B cell (primary cell): ENCODE results near the gene CMAS. TPM values are rescaled to one million over a fixed set of nuclear protein-coding genes. Genes with fewer than 3 reads are reported as not detected.

Experiments used
- ATAC-seq: fragments of 200-7000 bp; cut with Tn5 transposase; one replicate; pipeline ENCODE4 v1.10.0; 2021; ENCODE audit warnings: low read depth, mild to moderate bottlenecking, moderate number of reproducible peaks, moderate library complexity
- CTCF ChIA-PET: fragments of 350-600 bp; sonication (Branson Sonifier 250); formaldehyde crosslinking; loops from one replicate; lab custom pipeline; 2021; ENCODE audit warnings: antibody characterized with exemption, inconsistent platforms; lab: Charles Lee
- POLR2A ChIA-PET: fragments of 350-600 bp; sonication (Branson Sonifier 250); formaldehyde crosslinking; loops from one replicate; lab custom pipeline; 2021; ENCODE audit warnings: antibody characterized with exemption; lab: Charles Lee
- DNase-seq: peaks from one replicate; pipeline ENCODE4 v3.0.0; 2013
- H2AFZ ChIP-seq: 2 replicates; pipeline ENCODE4 v1.6.1; 2012; ENCODE audit warnings: mild to moderate bottlenecking, low read depth, low read length; ENCODE audit not compliant: insufficient read depth, poor library complexity, severe bottlenecking
- H3K27ac ChIP-seq, 2 donors: 1 replicate in 1 of 2; 2 replicates in 1 of 2; pipeline ENCODE4 v1.5.1; 2012 to 2013; ENCODE audit warnings: low read length in 2 of 2, mild to moderate bottlenecking in 2 of 2, moderate library complexity in 1 of 2
- H3K27me3 ChIP-seq, 4 experiments: fragments of 200-600 bp in 1 of 4; sonication (generic) in 1 of 4; replicated peaks in 1 of 4; 1 replicate in 2 of 4; 2 replicates in 2 of 4; pipeline versions ENCODE4 v1.6.1 to v1.7.0; 2013 to 2016; ENCODE audit warnings: low read length in 3 of 4, mild to moderate bottlenecking in 2 of 4, mixed read lengths in 1 of 4, moderate library complexity in 1 of 4; ENCODE audit not compliant: insufficient read depth in 4 of 4, control insufficient read depth in 3 of 4; ENCODE audit errors: control extremely low read depth in 1 of 4
- H3K36me3 ChIP-seq, 2 experiments: replicated peaks in 1 of 2; 1 replicate in 1 of 2; 2 replicates in 1 of 2; pipeline versions ENCODE4 v1.6.1 to v1.7.1; 2013; ENCODE audit warnings: low read length in 1 of 2; ENCODE audit not compliant: insufficient read depth in 2 of 2, control insufficient read depth in 1 of 2; ENCODE audit errors: control extremely low read depth in 1 of 2, extremely low read depth in 1 of 2
- H3K4me1 ChIP-seq, 2 donors: fragments of 200-600 bp in 1 of 2; sonication (generic) in 1 of 2; 1 replicate in 1 of 2; 2 replicates in 1 of 2; pipeline versions ENCODE4 v1.5.1 to v1.6.1; 2013 to 2017; ENCODE audit warnings: low read length in 2 of 2; ENCODE audit not compliant: control insufficient read depth in 2 of 2, insufficient read depth in 2 of 2
- H3K4me2 ChIP-seq: replicated peaks from 2 replicates; pipeline ENCODE3; 2012; ENCODE audit warnings: mild to moderate bottlenecking, low read depth, low read length; ENCODE audit not compliant: poor library complexity, severe bottlenecking
- H3K4me3 ChIP-seq, 5 experiments: fragments of 200-600 bp in 1 of 5; sonication (generic) in 1 of 5; 1 replicate in 3 of 5; 2 replicates in 2 of 5; pipeline versions ENCODE4 v1.5.1 to v1.7.0; 2011 to 2016; ENCODE audit warnings: low read length in 4 of 5, mild to moderate bottlenecking in 4 of 5, low read depth in 2 of 5, control low read depth in 1 of 5, moderate library complexity in 1 of 5; ENCODE audit not compliant: insufficient read depth in 1 of 5; ENCODE audit errors: control extremely low read depth in 1 of 5, extremely low read depth in 1 of 5
- H3K79me2 ChIP-seq: fragments of 200-600 bp; sonication (generic); one replicate; pipeline ENCODE4 v1.6.0; 2016; ENCODE audit warnings: low read length; ENCODE audit not compliant: control insufficient read depth, insufficient read depth
- H3K9ac ChIP-seq: fragments of 200-600 bp; sonication (generic); 2 replicates; pipeline ENCODE4 v1.6.1; 2017; ENCODE audit warnings: mild to moderate bottlenecking, low read length, moderate library complexity
- H3K9me3 ChIP-seq, 3 donors: one replicate each; pipeline versions ENCODE4 v1.6.1 to v1.7.1; 2013; ENCODE audit warnings: low read length in 2 of 3; ENCODE audit not compliant: control insufficient read depth in 2 of 3, insufficient read depth in 1 of 3; ENCODE audit errors: control extremely low read depth in 1 of 3
- H4K20me1 ChIP-seq: 2 replicates; pipeline ENCODE4 v1.6.0; 2012; ENCODE audit warnings: mild to moderate bottlenecking, low read length; ENCODE audit not compliant: insufficient read depth, control insufficient read depth, poor library complexity, severe bottlenecking
- H3K27ac Mint-ChIP-seq: one replicate; pipeline ENCODE4 v1.8.0; 2021; ENCODE audit warnings: mixed read lengths
- H3K27me3 Mint-ChIP-seq: one replicate; pipeline ENCODE4 v1.8.0; 2021; ENCODE audit warnings: mixed read lengths
- H3K4me1 Mint-ChIP-seq: one replicate; pipeline ENCODE4 v1.8.0; 2021; ENCODE audit warnings: mixed read lengths
- H3K4me3 Mint-ChIP-seq: one replicate; pipeline ENCODE4 v1.8.0; 2021; ENCODE audit warnings: mixed read lengths
- H3K9me3 Mint-ChIP-seq: one replicate; pipeline ENCODE4 v1.8.0; 2022; ENCODE audit warnings: mixed read lengths; ENCODE audit not compliant: insufficient read depth
- EZH2 ChIP-seq: IDR thresholded peaks from 2 replicates; pipeline ENCODE4 v1.6.1; 2012; ENCODE audit warnings: borderline replicate concordance, low read depth, mild to moderate bottlenecking, moderate library complexity, low read length; ENCODE audit not compliant: insufficient read depth, poor library complexity, severe bottlenecking
- WGBS: methylation state at CpG from one replicate; pipeline ENCODE4 v1.1.5; 2013; ENCODE audit warnings: missing lambda C conversion rate; ENCODE audit not compliant: insufficient coverage; 5-methylcytosine and 5-hydroxymethylcytosine counted together
- intact Hi-C: fragments of 100-400 bp; cut with micrococcal nuclease; formaldehyde crosslinking; loops from one replicate; pipeline ENCODE4 v1.10.0; 2022
- polyA plus RNA-seq: library from polyadenylated mRNA; depleted of rRNA; stranded (reverse); fragments of >200 nt; gene quantifications from 2 replicates; pipeline ENCODE4 v1.2.3, GENCODE V29; 2012
- total RNA-seq, 2 donors: library from RNA; stranded (reverse); fragments of 120-200 nt in 1 of 2; gene quantifications; 1 replicate in 1 of 2; 2 replicates in 1 of 2; pipeline versions ENCODE4 v1.2.3 to v1.2.4, GENCODE V29; 2013 to 2022
- TF ChIP-seq, protein P1 (sequence below): fragments of 200-600 bp; IDR thresholded peaks from one replicate; pipeline ENCODE4 v1.8.0; 2022; ENCODE audit warnings: antibody characterized with exemption, mild to moderate bottlenecking

The CMAS gene
- total and polyA plus RNA-seq, 2 donors (not counting 1 experiment from before 2014, with no cell fraction given), result 5.8 to 19.1 TPM

DNA sequence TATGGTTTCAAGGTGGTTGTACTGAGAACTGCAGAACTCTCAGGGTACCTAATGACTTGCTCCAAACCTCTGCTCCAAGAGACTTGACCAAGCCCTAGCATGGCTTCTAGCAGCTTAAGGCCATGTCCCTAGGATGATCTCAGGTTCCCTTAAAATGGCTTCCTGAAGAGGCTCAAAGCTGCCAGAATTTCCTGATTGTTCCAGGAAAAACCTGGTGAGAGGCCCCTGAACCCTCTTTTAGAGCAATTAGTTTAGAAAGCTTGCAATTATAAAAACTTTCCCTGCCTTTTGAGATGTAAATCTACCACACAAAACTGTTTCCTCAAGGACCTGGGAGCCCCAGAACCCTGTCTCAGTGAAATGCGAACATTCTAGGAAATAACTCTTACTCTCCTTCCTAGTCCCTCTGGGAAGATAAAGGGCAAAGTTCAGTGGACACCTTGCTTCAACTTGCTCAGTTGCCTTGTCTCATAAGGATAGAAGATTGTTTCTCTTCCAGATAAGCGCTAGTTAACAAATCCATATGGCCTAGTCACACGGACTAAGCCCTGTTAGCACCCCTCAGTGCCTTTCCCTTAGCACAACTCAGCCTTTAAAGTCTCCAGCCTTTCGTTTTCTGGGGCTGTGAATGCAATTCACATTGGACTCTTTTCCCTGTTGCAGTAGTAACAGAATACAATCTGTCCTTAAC is 2.5 kb downstream of the CMAS start:
- Mint-ChIP-seq H3K4me1 (peaks cover 23% of the 10 kb centered on the region), H3K27me3 (no peaks in the 10 kb centered on the region), H3K27ac (no peak overlapping the region), H3K9me3 (no peaks in the 10 kb centered on the region), H3K4me3 (no peak overlapping the region)
- H3K27ac ChIP-seq, result no peak overlapping the region
- intact Hi-C loops, result loop anchor here (5.0 kb wide), 1 partner anchor 114 kb away; no protein-coding TSS in a partner anchor
- ChIA-PET POLR2A (no interaction called here), CTCF (no interaction called here)
- peaks cover 26% of the 10 kb centered on the region for H3K79me2 ChIP-seq
- no peaks in the 10 kb centered on the region for H4K20me1 ChIP-seq
- 100% methylated on average over 4 of the region's 4 CpGs for WGBS
- H3K4me1 ChIP-seq, result peaks cover 5 to 6% of the 10 kb centered on the region in 2 donors
- no peak overlapping the region for H3K4me3 ChIP-seq
- H3K9me3 ChIP-seq, result no peaks in the 10 kb centered on the region
- no peak overlapping the region for H2AFZ ChIP-seq
- H3K27me3 ChIP-seq, result no peaks in the 10 kb centered on the region
- no peak for TF ChIP-seq EZH2
- TF ChIP-seq, protein P1, sequence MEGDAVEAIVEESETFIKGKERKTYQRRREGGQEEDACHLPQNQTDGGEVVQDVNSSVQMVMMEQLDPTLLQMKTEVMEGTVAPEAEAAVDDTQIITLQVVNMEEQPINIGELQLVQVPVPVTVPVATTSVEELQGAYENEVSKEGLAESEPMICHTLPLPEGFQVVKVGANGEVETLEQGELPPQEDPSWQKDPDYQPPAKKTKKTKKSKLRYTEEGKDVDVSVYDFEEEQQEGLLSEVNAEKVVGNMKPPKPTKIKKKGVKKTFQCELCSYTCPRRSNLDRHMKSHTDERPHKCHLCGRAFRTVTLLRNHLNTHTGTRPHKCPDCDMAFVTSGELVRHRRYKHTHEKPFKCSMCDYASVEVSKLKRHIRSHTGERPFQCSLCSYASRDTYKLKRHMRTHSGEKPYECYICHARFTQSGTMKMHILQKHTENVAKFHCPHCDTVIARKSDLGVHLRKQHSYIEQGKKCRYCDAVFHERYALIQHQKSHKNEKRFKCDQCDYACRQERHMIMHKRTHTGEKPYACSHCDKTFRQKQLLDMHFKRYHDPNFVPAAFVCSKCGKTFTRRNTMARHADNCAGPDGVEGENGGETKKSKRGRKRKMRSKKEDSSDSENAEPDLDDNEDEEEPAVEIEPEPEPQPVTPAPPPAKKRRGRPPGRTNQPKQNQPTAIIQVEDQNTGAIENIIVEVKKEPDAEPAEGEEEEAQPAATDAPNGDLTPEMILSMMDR, result no peak
- DNase-seq (no peak), ATAC-seq (no peak)
- H3K9ac ChIP-seq, result no peak overlapping the region
- H3K4me2 ChIP-seq, result no peak overlapping the region
- no peaks in the 10 kb centered on the region for H3K36me3 ChIP-seq

GRCh38 chr12:22050078-22050477 is 4.1 kb downstream of the CMAS start:
- Mint-ChIP-seq H3K27ac (no peak overlapping the region), H3K4me3 (no peak overlapping the region), H3K9me3 (no peaks in the 10 kb centered on the region), H3K27me3 (no peaks in the 10 kb centered on the region), H3K4me1 (peaks cover 23% of the 10 kb centered on the region)
- CTCF ChIA-PET, result interaction anchor here (1.1 kb wide), 1 partner anchor 352 kb away, joined by 4 read pairs; no protein-coding TSS in a partner anchor
- Histone ChIP-seq H3K9me3 (no peaks in the 10 kb centered on the region), H3K27ac (no peak overlapping the region), H3K9ac (no peak overlapping the region), H3K36me3 (no peaks in the 10 kb centered on the region), H3K27me3 (no peaks in the 10 kb centered on the region), H3K4me2 (no peak overlapping the region), H2AFZ (no peak overlapping the region), H3K4me1 (peaks cover 5 to 6% of the 10 kb centered on the region in 2 donors), H3K4me3 (no peak overlapping the region), H3K79me2 (peaks cover 20% of the 10 kb centered on the region), H4K20me1 (no peaks in the 10 kb centered on the region)
- WGBS, result 95% methylated on average over 2 of the region's 4 CpGs
- no peak for ATAC-seq
- DNase-seq, result no peak
- POLR2A ChIA-PET, result no interaction called here
- intact Hi-C loops, result no loop called here
- TF ChIP-seq, protein P1, result no peak
- TF ChIP-seq EZH2, result no peak
